ENCODE data around the gene LDB3. TPM values are rescaled to one million over a fixed set of nuclear protein-coding genes. Genes with fewer than 3 reads are reported as not detected.

Gene LDB3
- total and polyA plus RNA-seq, 10 donors = 0.14 to 1.2 (median 0.36) TPM; not detected in 2

DNA sequence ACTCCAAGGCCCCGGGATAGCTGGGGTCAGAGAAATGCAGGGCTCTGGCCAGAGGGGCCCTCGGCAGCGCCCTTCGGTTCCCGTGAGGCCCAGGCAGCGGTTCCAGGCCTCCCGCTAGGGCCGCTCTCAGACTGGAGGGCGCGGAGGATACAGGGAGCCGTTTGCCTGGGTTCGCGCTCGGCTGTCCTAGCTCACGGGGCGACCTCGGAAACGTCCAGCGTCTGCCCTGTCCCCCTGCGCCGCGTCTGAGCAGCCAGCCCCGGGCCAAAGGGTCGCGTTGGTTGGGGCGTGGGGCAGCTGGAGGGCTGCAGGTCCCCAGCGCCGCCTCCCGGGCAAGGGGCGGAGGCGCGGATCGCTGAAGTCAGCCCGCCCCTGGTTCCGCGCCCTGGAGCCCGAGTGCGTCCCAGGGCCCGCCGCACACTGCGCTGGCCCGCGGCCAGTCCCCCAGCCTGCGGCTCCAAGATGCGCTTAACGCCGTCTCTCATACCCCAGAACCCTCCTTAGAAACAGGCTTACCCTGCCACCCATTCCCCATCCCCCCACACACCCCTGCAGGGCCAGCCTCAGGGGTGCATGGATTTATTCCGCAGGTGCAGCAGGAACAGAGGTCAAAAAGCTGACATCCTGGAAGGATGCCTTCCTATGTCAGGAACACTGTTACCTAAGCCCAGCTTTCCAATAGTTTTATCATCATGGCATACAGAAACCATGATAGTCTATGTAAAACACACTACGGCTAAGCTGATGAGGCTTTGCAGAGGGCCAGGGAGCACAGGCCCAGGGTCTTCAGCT is 36.1 kb upstream of the LDB3 start:
- H3K4me3 ChIP-seq = peak overlapping the region in 4 of 8 donors; percentile 7 to 45 (median 16)
- WGBS, 5 donors = 6 to 10% (median 8%) methylated on average over 18 to 49 of the region's 49 CpGs

DNA sequence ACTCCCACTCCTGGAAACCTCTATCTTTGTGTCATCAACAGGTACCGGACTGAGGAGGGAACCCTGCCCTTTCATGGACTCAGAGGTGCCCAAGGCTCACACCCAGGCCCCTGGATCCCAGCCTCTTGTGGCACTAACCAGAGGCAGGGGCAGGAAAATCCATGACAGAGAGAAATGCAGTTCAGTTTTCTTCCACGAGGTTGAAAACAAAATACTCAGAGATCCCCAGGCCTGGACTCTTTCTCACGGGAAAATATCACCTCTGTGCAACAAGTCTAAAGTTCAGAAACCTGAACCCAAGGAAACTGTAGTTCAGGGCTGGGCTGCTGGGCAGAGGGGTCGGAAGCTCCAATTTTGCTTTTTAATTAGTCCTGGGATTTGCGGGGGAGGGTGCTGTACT is 35.4 kb upstream of the LDB3 start:
- Histone ChIP-seq H3K27me3 (replicated peaks in 1 of 7) (peaks cover 2 to 74% (median 29%) of the 10 kb centered on the region in 7 donors), H3K9me3 (no peaks in the 10 kb centered on the region), H3K4me3 (no peak overlapping the region), H3K4me1 (peaks cover 0 to 9% (median 3%) of the 10 kb centered on the region in 6 donors), H3K36me3 (no peaks in the 10 kb centered on the region), H3K27ac (no peak overlapping the region)
- intact Hi-C loops (cut with DNase I; ENCODE audit: low total_unique reads) = no loop called here
- no peak for DNase-seq
- TF ChIP-seq POLR2A (IDR thresholded peaks at IDR 0.05) = no peak
- TF ChIP-seq, protein P1, sequence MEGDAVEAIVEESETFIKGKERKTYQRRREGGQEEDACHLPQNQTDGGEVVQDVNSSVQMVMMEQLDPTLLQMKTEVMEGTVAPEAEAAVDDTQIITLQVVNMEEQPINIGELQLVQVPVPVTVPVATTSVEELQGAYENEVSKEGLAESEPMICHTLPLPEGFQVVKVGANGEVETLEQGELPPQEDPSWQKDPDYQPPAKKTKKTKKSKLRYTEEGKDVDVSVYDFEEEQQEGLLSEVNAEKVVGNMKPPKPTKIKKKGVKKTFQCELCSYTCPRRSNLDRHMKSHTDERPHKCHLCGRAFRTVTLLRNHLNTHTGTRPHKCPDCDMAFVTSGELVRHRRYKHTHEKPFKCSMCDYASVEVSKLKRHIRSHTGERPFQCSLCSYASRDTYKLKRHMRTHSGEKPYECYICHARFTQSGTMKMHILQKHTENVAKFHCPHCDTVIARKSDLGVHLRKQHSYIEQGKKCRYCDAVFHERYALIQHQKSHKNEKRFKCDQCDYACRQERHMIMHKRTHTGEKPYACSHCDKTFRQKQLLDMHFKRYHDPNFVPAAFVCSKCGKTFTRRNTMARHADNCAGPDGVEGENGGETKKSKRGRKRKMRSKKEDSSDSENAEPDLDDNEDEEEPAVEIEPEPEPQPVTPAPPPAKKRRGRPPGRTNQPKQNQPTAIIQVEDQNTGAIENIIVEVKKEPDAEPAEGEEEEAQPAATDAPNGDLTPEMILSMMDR (IDR thresholded peaks at IDR 0.05 in 8 of 11, conservative IDR thresholded peaks at IDR 0.05 in 3 of 11) = no peak
- TF ChIP-seq POLR2AphosphoS5 (IDR thresholded peaks at IDR 0.05) = no peak
- WGBS, 5 donors = 59 to 69% (median 63%) methylated on average over 5 of the region's 5 CpGs

More for the DNA sequence above, 36.1 kb upstream of the LDB3 start:
- Histone ChIP-seq H3K4me1 (peaks cover 0 to 9% (median 3%) of the 10 kb centered on the region in 6 donors), H3K9me3 (no peaks in the 10 kb centered on the region), H3K27ac (no peak overlapping the region), H3K27me3 (replicated peaks in 1 of 7) (peaks cover 2 to 81% (median 29%) of the 10 kb centered on the region in 7 donors), H3K36me3 (no peaks in the 10 kb centered on the region)
- DNase-seq = no peak
- intact Hi-C loops (cut with DNase I; ENCODE audit: low total_unique reads) = no loop called here
- TF ChIP-seq POLR2A (IDR thresholded peaks at IDR 0.05) (no peak), POLR2AphosphoS5 (IDR thresholded peaks at IDR 0.05) (no peak)
- TF ChIP-seq, protein P1 (IDR thresholded peaks at IDR 0.05 in 8 of 11, conservative IDR thresholded peaks at IDR 0.05 in 3 of 11) = no peak

DNA sequence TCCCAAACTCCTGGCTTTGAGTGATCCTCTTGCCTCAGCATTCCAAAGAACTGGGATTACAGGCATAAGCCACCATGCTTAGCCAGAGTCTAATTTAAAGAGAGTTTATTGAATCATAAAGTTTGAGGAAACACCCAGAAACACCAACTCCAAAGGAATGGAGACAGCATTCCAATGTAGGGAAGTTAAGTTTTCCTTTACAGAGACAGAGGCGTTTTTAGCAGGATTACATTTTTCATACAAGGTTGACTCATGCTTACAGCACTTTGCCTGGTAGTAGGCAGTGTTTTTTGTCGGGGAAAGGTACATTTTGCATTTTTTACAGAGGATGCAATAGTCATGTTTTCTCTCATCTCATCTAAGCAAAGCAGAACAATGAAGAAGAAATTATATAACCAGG is 32.9 kb upstream of the LDB3 start:
- no peak overlapping the region for H3K27ac ChIP-seq
- H3K36me3 ChIP-seq = no peaks in the 10 kb centered on the region
- no peaks in the 10 kb centered on the region for H3K9me3 ChIP-seq
- H3K4me1 ChIP-seq = peaks cover 0 to 9% (median 3%) of the 10 kb centered on the region in 6 donors
- DNase-seq = no peak
- intact Hi-C loops (cut with DNase I; ENCODE audit: low total_unique reads) = no loop called here
- WGBS, 5 donors = 52 to 73% (median 66%) methylated on average over 2 of the region's 2 CpGs
- TF ChIP-seq POLR2A (IDR thresholded peaks at IDR 0.05) = no peak
- TF ChIP-seq POLR2AphosphoS5 (IDR thresholded peaks at IDR 0.05) = no peak
- TF ChIP-seq, protein P1 (IDR thresholded peaks at IDR 0.05 in 8 of 11, conservative IDR thresholded peaks at IDR 0.05 in 3 of 11) = no peak
- peaks cover 2 to 63% (median 29%) of the 10 kb centered on the region in 7 donors for H3K27me3 ChIP-seq (replicated peaks in 1 of 7)
- no peak overlapping the region for H3K4me3 ChIP-seq

DNA sequence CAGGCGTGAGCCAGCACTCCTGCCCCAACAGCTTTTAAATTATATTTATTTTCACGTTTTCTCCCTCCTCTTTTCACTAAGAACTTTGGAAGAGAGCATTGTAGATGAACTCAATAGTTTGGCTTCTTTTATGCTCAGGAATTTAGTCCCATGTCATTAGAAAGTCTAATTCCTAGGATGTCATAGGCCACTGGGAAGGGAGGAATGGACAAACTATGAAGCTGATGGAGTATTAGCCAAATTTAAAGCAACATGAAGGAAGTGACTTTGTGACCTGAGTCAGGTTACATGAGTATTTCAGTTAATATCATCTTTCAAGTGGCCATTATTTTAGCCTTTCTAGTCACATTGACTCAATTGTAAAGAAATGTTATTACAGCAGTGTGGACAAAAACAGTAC is 32.0 kb upstream of the LDB3 start:
- no peak overlapping the region for H3K27ac ChIP-seq
- intact Hi-C loops (cut with DNase I; ENCODE audit: low total_unique reads) = no loop called here

More for the DNA sequence above, 32.0 kb upstream of the LDB3 start:
- Histone ChIP-seq H3K36me3 (no peaks in the 10 kb centered on the region), H3K4me1 (peaks cover 0 to 9% (median 3%) of the 10 kb centered on the region in 6 donors), H3K27me3 (replicated peaks in 1 of 7) (peaks cover 2 to 58% (median 29%) of the 10 kb centered on the region in 7 donors), H3K4me3 (no peak overlapping the region), H3K9me3 (peaks cover 0 to 7% (median 0%) of the 10 kb centered on the region in 8 donors)
- 67 to 81% (median 69%) methylated on average over 2 of the region's 2 CpGs for WGBS, 5 donors
- DNase-seq = no peak
- TF ChIP-seq POLR2A (IDR thresholded peaks at IDR 0.05) (no peak), POLR2AphosphoS5 (IDR thresholded peaks at IDR 0.05) (no peak)
- TF ChIP-seq, protein P1 (IDR thresholded peaks at IDR 0.05 in 8 of 11, conservative IDR thresholded peaks at IDR 0.05 in 3 of 11) = no peak

All from spleen (tissue), 11 donors.